HG02798 (cell line): ENCODE measurements around the gene SHLD1.
"Not testable (repeated sequence)": the region's sequence is repeated elsewhere in the genome, so short reads cannot be mapped to it uniquely, and the experiment has no call there.

Experiments used
- ATAC-seq: cut with Tn5 transposase; IDR thresholded peaks from one replicate; pipeline ENCODE4 v1.9.1; 2021; ENCODE audit warnings: mild to moderate bottlenecking; ENCODE audit not compliant: unreplicated experiment, poor library complexity

SHLD1 gene

DNA sequence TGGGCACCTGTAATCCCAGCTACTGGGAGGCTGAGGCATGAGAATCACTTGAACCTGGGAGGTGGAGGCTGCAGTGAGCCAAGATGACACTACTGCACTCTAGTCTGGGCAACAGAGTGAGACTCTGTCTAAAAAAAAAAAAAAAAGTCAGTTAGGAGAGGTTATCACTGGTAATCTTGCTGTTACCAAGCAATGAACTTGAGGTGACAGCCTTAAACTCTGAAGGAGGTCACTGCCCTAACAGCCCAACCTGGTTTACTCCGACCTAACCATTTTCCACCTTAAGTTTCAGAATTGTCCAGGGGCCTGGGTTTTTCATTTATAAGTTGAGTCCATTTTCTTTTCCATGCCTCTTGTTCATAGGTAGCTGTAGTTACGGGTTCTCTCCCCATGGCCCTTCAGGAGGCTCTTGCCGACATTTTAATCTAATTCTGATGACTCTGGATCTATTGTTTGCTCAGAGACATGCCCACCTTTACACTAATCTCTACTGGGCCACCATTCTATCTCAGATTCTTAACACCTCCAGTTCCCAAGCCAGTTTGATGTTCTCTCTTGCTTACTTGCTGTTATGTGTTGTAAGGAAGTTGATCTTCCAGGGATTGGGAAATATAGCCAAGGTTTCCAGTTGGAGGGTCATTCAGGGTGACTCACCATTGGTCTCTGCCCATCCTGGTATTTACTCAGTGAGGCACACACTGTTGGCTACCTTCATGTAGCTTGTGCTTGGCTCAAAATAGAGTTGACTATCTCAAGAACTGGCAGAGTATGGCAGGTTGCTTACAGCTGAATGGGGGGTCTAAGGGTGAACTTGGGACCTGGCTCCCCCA is 29.1 kb downstream of the SHLD1 start:
- ATAC-seq, result no peak

DNA sequence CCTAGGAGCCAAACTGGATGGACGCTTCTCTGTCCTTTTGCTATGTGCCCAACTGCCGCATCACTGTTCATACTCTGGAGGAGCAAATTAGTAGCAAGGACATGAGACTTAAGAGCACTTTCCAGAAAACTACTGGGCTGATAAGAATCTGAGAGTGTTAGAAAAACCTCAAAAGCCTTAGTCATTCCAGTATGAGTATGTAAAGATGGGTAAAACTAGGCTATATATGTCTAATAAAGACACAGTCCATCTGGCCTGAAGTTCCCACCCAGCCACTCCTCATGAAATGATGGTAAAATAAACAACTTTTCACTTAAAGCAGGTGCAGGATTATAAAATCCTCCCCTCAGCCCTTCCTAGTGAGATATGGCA is 30.6 kb downstream of the SHLD1 start:
- no peak for ATAC-seq

DNA sequence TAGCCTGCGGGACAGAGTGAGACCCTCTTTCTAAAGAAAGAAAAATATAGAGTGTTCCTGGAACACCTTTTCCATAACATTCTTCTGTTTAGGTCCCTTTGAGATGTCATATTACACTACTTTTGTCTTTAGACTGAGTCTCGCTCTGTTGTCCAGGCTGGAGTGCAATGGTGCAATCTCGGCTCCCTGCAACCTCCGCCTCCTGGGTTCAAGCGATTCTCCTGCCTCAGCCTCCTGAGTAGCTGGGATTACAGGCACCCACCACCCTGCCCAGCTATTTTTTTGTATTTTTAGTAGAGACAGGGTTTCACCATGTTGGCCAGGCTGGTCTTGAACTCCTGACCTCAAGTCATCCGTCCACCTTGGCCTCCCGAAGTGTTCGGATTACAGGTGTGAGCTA is 31.2 kb downstream of the SHLD1 start:
- not testable (repeated sequence) for ATAC-seq

DNA sequence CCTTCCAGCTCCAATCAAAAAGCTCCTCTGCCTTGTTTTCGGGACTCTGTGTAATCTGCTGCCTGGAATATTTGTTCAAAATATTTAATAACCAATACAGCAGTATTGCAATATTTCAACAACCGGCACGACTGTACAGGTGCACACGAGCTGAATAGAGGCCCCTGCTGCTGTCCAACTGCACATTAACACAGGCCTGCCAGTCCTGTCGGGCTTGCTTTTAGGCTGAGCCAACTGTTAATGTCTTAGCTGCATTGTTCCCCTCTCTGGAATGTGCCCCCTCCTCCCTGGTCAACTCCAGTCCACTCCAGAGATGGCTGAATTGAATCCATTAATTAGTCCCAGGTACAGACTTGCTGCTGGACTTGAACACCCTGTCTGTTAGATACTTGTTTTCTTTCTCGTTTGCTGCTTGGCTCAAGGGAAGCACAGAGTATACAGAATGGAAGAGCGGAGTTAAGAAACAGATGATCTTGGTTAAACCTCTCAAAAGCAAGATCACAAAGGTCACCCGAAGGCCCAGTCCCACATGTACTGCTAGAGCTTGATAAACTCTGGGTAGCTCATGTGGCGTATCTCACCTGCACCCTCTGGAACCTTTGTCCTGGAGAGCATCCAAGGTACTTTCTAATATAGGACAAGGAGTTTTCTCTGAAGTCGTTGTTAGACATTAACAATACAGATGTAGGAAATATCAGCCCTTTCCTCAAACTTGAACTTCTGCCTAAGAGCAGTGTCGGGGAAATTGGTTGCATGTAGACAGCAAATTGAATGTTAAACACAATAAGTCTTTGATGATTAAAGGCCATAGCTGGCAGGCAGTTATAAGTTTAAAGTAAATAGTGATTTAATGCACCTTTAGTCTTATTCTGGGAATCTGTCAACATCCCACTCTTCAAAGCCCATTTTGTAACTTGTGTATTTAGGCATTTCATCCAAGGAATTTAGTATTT is 31.9 kb downstream of the SHLD1 start:
- ATAC-seq, result no peak

DNA sequence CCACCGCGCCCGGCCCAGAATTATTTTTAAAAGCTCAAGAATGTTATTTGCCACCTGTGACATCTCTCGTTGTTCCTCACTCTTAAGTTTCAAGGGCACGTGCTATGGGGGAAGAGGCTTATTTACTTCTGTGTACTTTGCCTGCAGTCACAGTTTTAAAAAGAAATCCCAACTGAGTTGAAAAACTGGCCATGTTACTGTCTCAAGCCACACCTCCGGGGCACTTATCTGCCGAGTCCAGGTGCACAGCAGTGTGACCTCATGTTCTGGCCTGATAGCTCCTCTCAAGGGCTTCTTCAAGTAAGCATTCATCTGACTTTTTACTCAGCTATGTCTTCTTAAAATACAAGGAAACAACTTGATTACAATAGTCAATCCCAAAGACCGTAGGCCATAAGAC is 34.5 kb downstream of the SHLD1 start:
- ATAC-seq, result no peak

DNA sequence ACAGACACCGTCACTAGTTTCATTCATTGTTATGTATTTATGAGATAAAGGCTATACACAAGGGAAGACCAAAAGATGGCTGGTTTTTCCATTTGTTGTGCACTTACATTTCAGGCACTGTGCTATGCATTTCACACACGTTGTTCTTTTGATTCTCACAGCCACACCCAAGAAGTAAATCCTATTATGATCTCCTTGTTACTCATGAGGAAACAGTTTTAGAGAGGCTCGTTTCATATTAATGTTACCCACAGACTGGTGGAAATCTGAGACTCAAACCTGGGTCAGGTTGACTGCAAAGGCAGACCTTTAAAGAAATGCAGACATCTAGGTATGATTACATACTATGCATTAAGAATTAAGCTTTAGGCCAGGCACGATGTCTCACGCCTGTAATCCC is 34.9 kb downstream of the SHLD1 start:
- no peak for ATAC-seq

DNA sequence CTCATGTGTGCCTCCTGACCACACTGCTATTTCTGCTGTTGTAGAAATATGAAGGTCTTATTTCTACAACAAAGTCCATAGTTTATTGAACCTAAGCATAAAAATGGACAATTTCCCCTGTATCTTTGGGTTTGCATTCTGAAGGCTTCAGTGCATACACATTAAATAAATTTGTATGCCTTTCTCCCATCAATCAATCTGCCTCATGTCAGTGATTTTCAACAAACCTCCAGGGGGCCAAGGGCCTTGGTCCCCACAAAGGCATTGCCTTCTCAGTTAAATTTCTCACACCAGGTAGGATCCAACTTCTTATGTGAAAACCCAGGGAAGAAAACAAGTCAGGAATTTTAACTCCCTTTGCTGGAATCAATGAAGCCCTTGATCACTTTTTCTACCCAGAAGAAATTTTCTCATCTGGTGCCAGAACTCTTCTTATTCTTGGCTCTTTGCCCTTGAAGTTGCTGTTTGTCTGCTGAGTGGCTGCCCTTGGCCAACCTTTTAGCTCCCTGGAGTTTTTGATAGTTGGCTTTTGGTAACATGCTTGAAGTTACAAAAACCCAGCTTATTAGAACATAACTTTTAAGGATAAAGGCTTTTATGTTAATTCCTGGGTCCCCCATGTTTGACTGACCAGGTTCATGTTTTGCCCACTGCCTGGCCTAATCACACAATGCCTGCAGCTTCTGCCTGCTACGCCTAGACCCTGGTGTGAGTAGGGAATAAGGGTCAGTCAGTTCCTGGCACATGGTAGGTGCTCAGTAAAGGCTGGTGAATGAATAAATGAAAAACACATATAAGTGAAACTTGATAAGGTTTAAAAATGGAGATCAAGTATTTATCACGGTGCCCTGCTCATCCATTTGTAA is 37.0 kb downstream of the SHLD1 start:
- no peak for ATAC-seq

DNA sequence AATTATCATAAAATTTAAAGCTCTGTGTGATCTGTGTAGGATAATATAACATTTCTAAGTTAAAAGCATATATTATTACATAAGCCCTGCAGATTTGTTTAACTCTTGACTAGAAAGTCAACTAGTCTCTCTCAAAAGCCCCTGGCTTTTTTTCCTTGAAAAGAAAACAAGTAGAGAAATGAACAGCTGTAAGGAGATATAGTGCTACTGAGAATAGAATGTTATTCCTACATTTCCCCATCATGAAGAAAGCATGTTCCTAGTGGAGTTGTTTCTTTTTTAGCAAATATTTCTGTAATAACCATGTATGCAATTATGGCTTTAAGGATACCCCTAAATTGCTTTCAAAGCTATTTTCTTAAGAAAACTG is 37.6 kb downstream of the SHLD1 start:
- no peak for ATAC-seq

DNA sequence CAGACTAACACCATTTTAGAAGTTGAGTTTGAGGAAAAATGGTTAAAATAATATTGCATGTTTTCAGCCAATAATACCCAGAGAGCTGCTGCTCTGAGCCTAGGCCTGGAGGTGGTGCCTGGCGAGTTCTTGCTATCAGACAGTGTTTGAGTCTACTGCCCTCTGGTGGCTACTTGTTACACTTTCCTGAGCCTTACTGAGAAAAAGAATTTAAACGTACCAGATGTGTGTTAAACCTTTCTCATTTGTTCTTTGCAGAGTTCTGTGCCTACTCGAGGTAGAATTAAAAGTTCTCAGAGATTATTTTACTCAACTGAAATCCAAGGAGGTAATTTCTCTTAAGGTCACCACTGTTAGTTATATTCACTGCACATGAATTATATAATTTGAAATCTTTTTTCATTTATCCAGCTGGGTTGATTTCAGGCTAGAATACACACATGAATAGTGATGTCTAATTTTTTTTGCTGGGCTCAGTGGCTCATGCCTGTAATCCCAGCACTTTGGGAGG is 38.2 kb downstream of the SHLD1 start:
- peak; percentile 82 for ATAC-seq

DNA sequence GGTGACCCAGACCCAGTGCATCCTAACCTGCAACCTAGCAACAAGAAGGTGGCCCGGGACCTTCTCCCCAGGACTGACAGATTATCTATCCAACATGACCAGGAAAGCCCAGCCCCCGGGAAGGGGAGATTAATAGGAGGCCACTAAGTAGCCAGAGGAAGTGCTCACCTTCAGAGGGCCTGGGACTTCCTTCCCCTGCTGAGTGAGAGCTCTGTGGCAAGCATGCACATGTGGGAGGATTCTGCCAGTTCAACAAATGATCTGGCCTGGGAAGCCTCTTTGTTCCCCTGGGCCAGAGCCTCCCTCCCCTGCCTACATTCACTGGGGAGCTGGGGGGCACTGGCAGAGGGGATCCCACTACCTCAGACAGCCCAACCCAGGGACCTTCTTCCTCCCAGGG is 39.6 kb downstream of the SHLD1 start:
- no peak for ATAC-seq

DNA sequence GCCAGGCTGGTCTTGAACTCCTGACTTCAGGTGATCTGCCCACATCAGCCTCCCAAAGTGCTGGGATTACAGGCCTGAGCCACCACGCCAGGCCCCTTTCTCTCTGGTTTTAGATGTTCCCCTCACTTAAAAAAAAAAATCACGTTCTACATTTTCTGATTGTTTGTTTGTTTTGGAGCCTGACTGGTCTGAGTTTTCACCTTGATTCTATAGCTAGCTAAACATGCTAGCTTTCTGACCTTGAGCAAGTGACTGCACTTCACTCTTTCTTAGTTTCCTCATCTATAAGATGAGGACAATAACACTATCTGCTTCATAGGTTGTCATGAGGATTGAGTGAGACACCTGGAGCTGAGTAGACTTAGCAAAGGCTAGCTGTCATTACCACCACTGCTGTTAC is 43.7 kb downstream of the SHLD1 start:
- ATAC-seq, result no peak

DNA sequence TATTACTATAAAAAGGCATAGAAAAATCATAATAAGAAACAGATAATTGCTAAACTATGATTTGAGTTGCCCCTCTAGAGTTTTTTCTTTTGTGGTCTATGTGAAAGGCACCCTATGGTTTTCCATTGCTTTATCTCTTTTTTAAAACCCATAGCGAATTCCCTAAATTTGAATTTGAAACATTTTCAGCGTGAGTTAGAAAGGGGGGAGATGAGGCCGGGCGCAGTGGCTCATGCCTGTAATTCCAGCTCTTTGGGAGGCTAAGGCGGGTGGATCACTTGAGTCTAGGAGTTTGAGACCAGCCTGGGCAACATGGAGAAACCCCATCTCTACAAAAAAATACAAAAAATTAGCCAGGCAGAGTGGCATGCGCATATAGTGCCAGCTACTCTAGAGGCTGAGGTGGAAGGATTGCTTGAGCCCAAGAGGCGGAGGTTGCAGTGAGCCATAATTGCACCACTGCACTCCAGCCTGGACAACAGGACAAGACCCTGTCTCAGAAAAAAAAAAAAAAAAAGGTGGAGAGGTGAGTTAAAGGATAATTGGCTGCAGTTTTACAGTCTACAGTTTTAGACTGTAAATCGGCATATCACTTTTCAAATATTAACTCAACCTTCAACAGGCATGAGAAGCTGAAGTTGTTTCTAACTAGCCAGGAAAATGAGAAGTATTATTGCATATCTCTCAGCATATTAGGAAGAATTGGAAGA is 46.3 kb downstream of the SHLD1 start:
- no peak for ATAC-seq

DNA sequence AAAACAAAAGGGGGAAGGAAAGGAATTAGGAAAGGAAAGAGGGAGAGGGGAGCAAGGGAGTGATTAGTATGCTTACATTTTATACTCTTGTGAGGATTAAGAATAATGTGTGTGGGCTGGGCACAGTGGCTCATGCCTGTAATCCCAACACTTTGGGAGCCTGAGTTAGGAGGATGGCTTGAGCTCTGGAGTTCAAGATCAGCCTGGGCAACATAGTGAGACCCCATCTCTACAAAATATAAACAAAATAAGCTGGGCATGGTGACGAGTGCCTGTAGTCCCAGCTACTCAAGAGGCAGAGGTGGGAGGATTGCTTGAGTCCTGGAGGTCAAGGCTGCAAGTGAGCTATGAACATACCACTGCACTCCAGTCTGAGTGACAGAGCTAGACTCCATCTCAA is 47.0 kb downstream of the SHLD1 start:
- no peak for ATAC-seq

DNA sequence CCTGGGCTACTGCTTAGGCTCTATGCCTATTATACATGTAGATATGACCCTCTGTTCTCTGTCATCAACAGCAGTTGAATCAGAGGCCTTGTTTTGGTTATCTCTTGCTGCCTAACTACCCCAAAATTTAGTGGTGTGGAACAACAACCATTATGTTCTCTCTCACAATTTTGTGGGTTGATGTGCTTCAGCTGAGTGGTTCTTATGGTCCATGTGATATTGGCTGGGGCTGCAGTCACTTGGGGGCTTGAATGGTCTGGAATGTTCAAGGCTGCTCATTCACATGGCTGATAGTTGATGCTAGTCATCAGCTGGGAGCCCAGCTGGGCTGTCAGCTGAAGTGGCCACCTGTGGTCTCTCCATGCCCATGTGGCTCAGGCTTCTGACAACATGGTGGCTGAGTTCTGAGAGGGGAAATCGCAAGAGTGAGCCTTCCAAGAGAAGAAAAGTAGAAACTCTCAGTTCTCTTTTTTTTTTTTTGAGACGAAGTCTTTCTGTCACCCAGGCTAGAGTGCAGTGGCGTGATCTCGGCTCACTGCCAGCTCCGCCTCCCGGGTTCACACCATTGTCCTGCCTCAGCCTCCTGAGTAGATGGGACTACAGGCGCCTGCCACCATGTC is 47.8 kb downstream of the SHLD1 start:
- peak; percentile 96 for ATAC-seq

DNA sequence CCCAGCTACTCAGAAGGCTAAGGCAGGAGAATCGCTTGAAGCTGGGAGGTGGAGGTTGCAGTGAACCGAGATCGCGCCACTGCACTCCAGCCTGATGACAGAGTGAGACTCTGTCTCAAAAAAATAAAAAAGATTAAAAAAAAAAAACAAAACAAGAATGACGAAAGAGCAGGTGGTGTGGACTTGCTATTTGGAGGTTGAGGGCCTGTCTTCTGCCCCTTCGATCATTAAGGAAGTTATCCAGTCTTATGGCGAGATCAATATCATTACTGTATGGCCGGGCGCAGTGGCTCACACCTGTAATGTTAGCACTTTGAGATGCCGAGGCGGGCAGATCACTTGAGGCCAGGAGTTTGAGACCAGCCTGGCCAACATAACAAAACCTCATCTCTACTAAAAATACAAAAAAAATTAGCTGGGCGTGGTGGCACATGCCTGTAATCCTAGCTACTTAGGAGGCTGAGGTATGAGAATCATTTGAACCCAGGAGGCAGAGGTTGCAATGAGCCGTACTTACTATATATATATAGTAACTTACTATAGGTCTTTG is 53.6 kb downstream of the SHLD1 start:
- not testable (repeated sequence) for ATAC-seq

DNA sequence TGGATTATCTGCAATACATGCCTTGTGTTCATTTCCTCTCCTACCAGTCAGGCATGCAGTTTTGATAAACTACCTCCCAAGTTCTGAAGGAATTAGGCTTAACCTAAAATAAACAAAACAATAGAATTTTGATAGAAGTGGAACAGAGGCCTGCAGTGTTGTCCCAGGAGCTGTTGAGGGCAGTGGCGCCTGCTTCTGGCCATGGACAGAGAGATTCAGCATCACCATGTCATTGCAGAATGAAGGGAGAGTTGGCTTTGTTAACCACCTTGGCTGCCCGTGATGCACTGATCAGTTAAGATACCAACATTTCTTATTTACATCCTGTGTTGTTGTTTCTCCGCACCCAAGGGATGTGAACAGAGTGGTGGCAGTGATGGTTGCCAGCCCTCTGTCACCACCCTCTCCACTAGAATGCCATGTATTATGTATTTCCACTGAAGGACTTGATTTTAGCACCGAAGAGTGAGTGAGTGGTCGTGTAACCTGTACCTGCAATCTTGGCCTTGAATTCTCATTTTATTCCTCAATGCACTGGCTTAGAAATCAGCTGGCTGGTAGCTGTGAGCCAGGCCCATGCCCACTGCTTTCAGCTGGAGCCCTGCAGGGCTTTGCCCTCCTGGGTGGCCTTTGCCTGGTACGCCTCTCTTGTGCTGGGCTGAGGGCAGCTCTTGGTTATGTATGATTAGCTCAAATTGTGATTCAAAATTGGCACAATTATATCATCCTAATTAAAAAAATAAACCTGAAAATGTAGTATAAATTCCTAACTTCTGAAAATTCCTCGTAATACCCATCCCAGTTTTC is 56.5 kb downstream of the SHLD1 start:
- ATAC-seq, result no peak

DNA sequence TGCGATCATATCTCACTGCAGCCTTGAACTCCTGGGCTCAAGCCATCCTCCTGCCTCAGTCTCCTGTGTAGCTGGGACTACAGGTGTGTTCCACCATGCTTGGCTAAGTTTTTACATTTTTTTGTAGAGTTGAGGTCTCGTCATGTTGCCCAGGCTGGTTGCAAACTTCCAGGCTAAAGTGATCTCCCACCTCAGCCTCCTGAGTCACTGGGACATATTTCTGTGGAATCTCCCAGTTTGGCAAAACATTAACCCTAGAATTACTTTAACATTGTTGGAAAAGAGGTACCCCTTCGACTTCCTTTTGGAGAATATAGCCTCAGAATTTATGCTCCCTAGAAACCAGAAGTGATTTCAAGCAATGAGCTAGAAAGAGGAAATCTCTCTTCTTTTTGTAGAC is 57.2 kb downstream of the SHLD1 start:
- ATAC-seq, result no peak

DNA sequence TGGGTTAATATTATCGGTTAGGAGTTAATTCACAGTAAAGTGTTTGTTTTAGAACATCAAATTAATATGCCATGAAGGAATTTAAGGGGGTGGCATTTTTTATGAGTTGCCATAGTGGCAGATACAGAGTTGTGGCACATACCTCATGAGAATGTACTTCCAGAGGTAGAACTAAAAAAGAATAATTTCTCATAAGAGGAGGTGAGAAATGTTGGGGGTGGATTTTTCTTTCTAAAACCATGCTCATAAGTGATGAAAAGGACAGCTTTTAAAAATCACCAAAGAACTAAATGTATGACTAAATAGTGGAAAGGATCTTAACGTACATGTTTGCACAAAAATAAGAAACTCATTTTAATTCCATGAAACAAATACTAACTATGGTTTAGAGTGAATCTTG is 58.7 kb downstream of the SHLD1 start:
- no peak for ATAC-seq
